ENCODE data around the gene CDC25C.

CDC25C gene

DNA sequence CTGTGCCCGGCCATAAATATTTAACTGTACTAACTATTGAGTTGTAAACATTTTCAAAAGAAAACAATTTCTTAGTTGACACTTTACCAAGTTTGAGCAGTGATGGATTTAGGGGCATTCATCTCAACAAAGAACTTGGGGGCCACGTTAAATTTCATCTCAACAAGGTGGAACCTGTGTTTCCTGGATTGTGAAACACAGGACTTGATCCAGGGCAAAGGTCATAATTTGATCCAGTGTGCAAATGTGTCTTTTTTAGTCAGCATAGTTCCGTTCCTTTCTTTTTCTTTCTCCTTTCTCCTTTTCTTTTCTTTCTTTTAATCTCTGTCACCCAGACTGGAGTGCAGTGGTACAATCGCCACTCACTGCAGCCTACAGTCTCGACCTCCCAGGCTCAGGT is 60.3 kb downstream of the CDC25C start:
- H3K36me3 ChIP-seq (ENCODE audit: insufficient read depth, low read length) = no peaks in the 10 kb centered on the region
- H3K27me3 ChIP-seq (ENCODE audit: insufficient read depth, low read length, poor library complexity, severe bottlenecking) = no peaks in the 10 kb centered on the region
- H3K4me2 ChIP-seq (ENCODE audit: low read depth, low read length, poor library complexity, severe bottlenecking) = no peak overlapping the region
- no peaks in the 10 kb centered on the region for H4K20me1 ChIP-seq (ENCODE audit: insufficient read depth, low read length, poor library complexity, severe bottlenecking)
- H3K4me1 ChIP-seq (ENCODE audit: insufficient read depth, low read length, poor library complexity, severe bottlenecking) = peaks cover 8% of the 10 kb centered on the region
- no peaks in the 10 kb centered on the region for H3F3A ChIP-seq (ENCODE audit: low read depth)
- no peak overlapping the region for H3K9ac ChIP-seq (ENCODE audit: low read depth, low read length, poor library complexity, severe bottlenecking)
- H3K4me3 ChIP-seq (ENCODE audit: low read length, poor library complexity, severe bottlenecking) = no peak overlapping the region
- H2AFZ ChIP-seq (ENCODE audit: low read length) = no peak overlapping the region
- no peaks in the 10 kb centered on the region for H3K9me2 ChIP-seq (replicated peaks; ENCODE audit: low read depth, low read length)
- TF ChIP-seq CTCF (conservative IDR thresholded peaks at IDR 0.05; ENCODE audit: low read length) = no peak
- no peak for TF ChIP-seq EZH2phosphoT487 (IDR thresholded peaks at IDR 0.05; ENCODE audit: borderline replicate concordance)
- H3K9me3 ChIP-seq (ENCODE audit: insufficient read depth, low read depth, low read length) = no peaks in the 10 kb centered on the region
- H3K79me2 ChIP-seq (ENCODE audit: insufficient read depth, low read length) = no peaks in the 10 kb centered on the region

- no peak overlapping the region for H3K4me2 ChIP-seq (ENCODE audit: low read depth, low read length, poor library complexity, severe bottlenecking)
- no peak overlapping the region for H3K4me3 ChIP-seq (ENCODE audit: low read length, poor library complexity, severe bottlenecking)
- H3K9me3 ChIP-seq (ENCODE audit: insufficient read depth, low read depth, low read length) = no peaks in the 10 kb centered on the region
- no peak overlapping the region for H2AFZ ChIP-seq (ENCODE audit: low read length)
- no peaks in the 10 kb centered on the region for H3K9me2 ChIP-seq (replicated peaks; ENCODE audit: low read depth, low read length)
- no peak overlapping the region for H3K9ac ChIP-seq (ENCODE audit: low read depth, low read length, poor library complexity, severe bottlenecking)
- H4K20me1 ChIP-seq (ENCODE audit: insufficient read depth, low read length, poor library complexity, severe bottlenecking) = no peaks in the 10 kb centered on the region
- H3K27me3 ChIP-seq (ENCODE audit: insufficient read depth, low read length, poor library complexity, severe bottlenecking) = no peaks in the 10 kb centered on the region
- no peaks in the 10 kb centered on the region for H3F3A ChIP-seq (ENCODE audit: low read depth)
- no peaks in the 10 kb centered on the region for H3K36me3 ChIP-seq (ENCODE audit: insufficient read depth, low read length)
- H3K4me1 ChIP-seq (ENCODE audit: insufficient read depth, low read length, poor library complexity, severe bottlenecking) = no peaks in the 10 kb centered on the region
- TF ChIP-seq CTCF (conservative IDR thresholded peaks at IDR 0.05; ENCODE audit: low read length) (no peak), EZH2phosphoT487 (IDR thresholded peaks at IDR 0.05; ENCODE audit: borderline replicate concordance) (no peak)
- H3K79me2 ChIP-seq (ENCODE audit: insufficient read depth, low read length) = no peaks in the 10 kb centered on the region
Measured at GRCh38 chr5:138264183-138264582, 67.4 kb downstream of the CDC25C start.

DNA sequence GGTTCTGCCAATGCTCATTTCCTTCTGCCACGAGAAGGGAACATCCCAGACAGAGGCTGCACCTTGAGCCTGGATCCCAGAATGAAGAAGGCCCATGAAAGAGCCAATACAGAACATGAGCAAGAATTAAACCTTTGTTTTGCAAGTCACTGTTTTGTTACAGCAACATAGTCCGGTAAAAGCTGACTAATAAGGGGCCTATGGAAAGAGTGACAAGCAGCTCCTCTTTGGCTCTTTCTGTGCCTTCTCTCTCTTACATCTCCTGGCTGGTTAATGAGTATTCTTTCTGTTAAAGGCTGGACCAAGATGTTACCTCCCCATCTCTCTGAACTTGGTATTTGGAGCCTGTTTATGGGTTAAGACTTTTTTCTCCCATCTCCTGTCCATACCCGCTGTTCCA is 68.0 kb downstream of the CDC25C start:
- Histone ChIP-seq H3K79me2 (ENCODE audit: insufficient read depth, low read length) (no peaks in the 10 kb centered on the region), H4K20me1 (ENCODE audit: insufficient read depth, low read length, poor library complexity, severe bottlenecking) (no peaks in the 10 kb centered on the region), H3K9ac (ENCODE audit: low read depth, low read length, poor library complexity, severe bottlenecking) (no peak overlapping the region), H3K4me3 (ENCODE audit: low read length, poor library complexity, severe bottlenecking) (no peak overlapping the region), H3K27me3 (ENCODE audit: insufficient read depth, low read length, poor library complexity, severe bottlenecking) (no peaks in the 10 kb centered on the region), H3K9me3 (ENCODE audit: insufficient read depth, low read depth, low read length) (no peaks in the 10 kb centered on the region), H3F3A (ENCODE audit: low read depth) (no peaks in the 10 kb centered on the region), H3K36me3 (ENCODE audit: insufficient read depth, low read length) (no peaks in the 10 kb centered on the region), H3K9me2 (replicated peaks; ENCODE audit: low read depth, low read length) (no peaks in the 10 kb centered on the region), H2AFZ (ENCODE audit: low read length) (no peak overlapping the region), H3K4me2 (ENCODE audit: low read depth, low read length, poor library complexity, severe bottlenecking) (no peak overlapping the region), H3K4me1 (ENCODE audit: insufficient read depth, low read length, poor library complexity, severe bottlenecking) (no peaks in the 10 kb centered on the region)
- TF ChIP-seq EZH2phosphoT487 (IDR thresholded peaks at IDR 0.05; ENCODE audit: borderline replicate concordance) (no peak), CTCF (conservative IDR thresholded peaks at IDR 0.05; ENCODE audit: low read length) (no peak)
